A673 (cell line): ENCODE results near the gene KRT1. TPM values are rescaled to one million over a fixed set of nuclear protein-coding genes. Genes with fewer than 3 reads are reported as not detected.

Source experiments
- BruUV-seq: library from RNA; stranded (reverse); fragments of 400-500 nt; replicated peaks from 2 replicates; lab custom pipeline; 2021; lab: Mats Ljungman, UMichigan
- CTCF ChIA-PET: fragments of 300-600 bp; sonication (Branson Sonifier 250); formaldehyde crosslinking; loops from one replicate; lab custom pipeline; 2022; ENCODE audit warnings: antibody characterized with exemption; lab: Charles Lee
- POLR2A ChIA-PET: fragments of 300-600 bp; sonication (Branson Sonifier 250); formaldehyde crosslinking; loops from one replicate; lab custom pipeline; 2022; ENCODE audit warnings: antibody characterized with exemption; ENCODE audit not compliant: low non-redundant PET; lab: Charles Lee
- DNase-seq: peaks from one replicate; pipeline ENCODE4 v3.0.0-alpha.2; 2015; ENCODE audit warnings: low spot score
- H3K27ac ChIP-seq: fragments of 200-600 bp; sonication (generic); 2 replicates; pipeline ENCODE4 v1.5.1; 2016; ENCODE audit warnings: mixed run types, low read depth, mild to moderate bottlenecking, mixed read lengths, antibody characterized with exemption, low read length; ENCODE audit not compliant: poor library complexity, severe bottlenecking
- H3K27me3 ChIP-seq: fragments of 200-600 bp; sonication (generic); replicated peaks from 2 replicates; pipeline ENCODE4 v1.6.1; 2017; ENCODE audit warnings: mixed run types, low read depth, mild to moderate bottlenecking, mixed read lengths, antibody characterized with exemption, low read length; ENCODE audit not compliant: insufficient read depth, poor library complexity
- H3K36me3 ChIP-seq: fragments of 200-600 bp; sonication (generic); 2 replicates; pipeline ENCODE4 v1.6.1; 2016; ENCODE audit warnings: mixed run types, mild to moderate bottlenecking, mixed read lengths, antibody characterized with exemption, low read length; ENCODE audit not compliant: insufficient read depth, poor library complexity, severe bottlenecking
- H3K4me1 ChIP-seq: fragments of 200-600 bp; sonication (generic); 2 replicates; pipeline ENCODE4 v1.6.1; 2017; ENCODE audit warnings: mixed run types, mild to moderate bottlenecking, mixed read lengths, antibody characterized with exemption, low read length; ENCODE audit not compliant: insufficient read depth, poor library complexity, severe bottlenecking
- H3K4me3 ChIP-seq: fragments of 200-600 bp; sonication (generic); 2 replicates; pipeline ENCODE4 v1.5.1; 2016; ENCODE audit warnings: low read depth, mixed run types, mild to moderate bottlenecking, mixed read lengths, low read length; ENCODE audit not compliant: poor library complexity, severe bottlenecking
- H3K9me3 ChIP-seq: fragments of 200-600 bp; sonication (generic); 2 replicates; pipeline ENCODE4 v1.6.1; 2016; ENCODE audit warnings: mixed run types, low read depth, mild to moderate bottlenecking, mixed read lengths, antibody characterized with exemption, low read length; ENCODE audit not compliant: poor library complexity, severe bottlenecking
- CTCF ChIP-seq: fragments of 300-800, 200-600 bp; sonication (generic); conservative IDR thresholded peaks from 2 replicates; pipeline ENCODE4 v1.5.1; 2017; ENCODE audit warnings: low read depth, mild to moderate bottlenecking, antibody characterized with exemption, low read length, moderate library complexity, mixed read lengths
- EZH2 ChIP-seq: fragments of 200-600 bp; sonication (generic); IDR thresholded peaks from 2 replicates; pipeline ENCODE4 v1.6.1; 2017; ENCODE audit warnings: borderline replicate concordance, low read depth, mild to moderate bottlenecking, mixed read lengths, antibody characterized with exemption, low read length; ENCODE audit not compliant: poor library complexity, severe bottlenecking
- intact Hi-C: fragments of 100-400 bp; cut with micrococcal nuclease; formaldehyde crosslinking; loops from one replicate; pipeline ENCODE4 v1.10.0; 2022; ENCODE audit not compliant: unreplicated experiment
- total RNA-seq: library from RNA; stranded (reverse); gene quantifications from 2 replicates; pipeline ENCODE4 v1.2.3, GENCODE V29; 2021

The KRT1 gene
- total RNA-seq, 1 experiment from 2014 or later, result not detected

DNA sequence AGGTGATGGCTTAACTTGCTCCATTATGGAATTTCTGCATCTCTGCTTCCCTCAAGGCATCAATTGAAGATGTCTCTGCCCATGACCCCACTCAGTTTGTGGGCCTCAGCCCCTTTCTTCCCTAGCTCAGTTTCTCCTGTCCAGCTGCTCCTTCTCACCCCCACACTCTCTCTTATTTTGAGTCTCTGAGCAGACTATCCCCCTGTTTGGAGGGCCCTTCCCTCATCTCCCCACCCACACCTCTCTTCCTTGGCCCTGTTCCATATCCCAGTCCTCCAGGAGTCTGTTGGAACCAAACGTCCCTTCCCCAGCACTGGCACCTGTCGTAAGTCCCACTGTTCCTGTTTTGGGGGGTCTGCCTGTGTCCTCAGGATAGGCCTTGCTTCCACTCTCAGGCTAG, 8.3 kb upstream of the KRT1 start:
- ChIA-PET POLR2A (no interaction called here), CTCF (no interaction called here)
- H3K4me1 ChIP-seq, result no peaks in the 10 kb centered on the region
- H3K4me3 ChIP-seq, result no peak overlapping the region
- no TSS peak for BruUV-seq
- H3K36me3 ChIP-seq, result no peaks in the 10 kb centered on the region
- no peaks in the 10 kb centered on the region for H3K9me3 ChIP-seq
- intact Hi-C loops, result no loop called here
- H3K27ac ChIP-seq, result no peak overlapping the region
- TF ChIP-seq EZH2 (no peak), CTCF (no peak)
- DNase-seq, result no peak
- H3K27me3 ChIP-seq, result no peaks in the 10 kb centered on the region

DNA sequence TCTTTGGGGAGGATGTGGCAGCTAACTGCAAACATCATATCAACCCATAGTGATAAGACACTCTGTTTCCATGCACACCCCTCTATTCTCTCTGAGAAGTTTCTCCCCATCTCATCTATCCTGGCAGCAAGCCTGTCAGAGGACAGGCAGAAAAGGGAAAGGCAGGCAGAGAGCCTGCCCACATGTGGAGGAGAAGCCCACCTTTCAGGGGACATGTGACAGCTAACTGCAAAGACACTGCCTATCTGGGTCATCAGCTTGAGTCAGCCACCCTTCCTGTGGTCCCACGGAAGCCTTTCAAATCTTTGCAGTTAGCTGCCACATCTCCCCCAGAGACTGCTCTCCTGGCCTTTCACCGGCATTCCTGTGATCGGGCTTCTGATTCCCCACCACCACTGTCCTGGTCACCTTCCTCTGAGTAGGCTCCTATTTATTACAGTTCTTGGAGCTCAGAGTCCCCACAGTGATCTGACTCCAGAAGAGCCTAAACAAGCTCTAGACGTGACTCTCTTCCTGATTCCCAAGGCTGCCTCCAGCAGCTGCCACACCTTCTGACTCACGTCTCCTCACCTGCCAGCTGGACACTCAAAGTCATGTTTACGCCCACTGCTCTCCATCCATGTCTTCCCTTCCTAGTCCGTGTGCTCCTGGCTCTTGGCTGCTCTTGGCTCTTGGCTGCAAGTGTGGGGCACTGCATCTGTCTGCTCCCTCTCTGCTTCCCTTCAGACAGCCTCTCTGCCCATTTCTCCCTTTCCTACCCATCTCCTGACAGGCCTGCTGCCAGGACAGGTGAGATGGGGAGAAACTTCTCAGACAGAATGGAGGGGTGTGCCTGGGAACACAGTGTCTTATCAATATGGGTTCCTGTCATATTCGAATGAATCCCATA, 7.5 kb upstream of the KRT1 start:
- no peaks in the 10 kb centered on the region for H3K9me3 ChIP-seq
- H3K27ac ChIP-seq, result no peak overlapping the region
- no peak for DNase-seq
- no TSS peak for BruUV-seq
- no peak for TF ChIP-seq EZH2
- TF ChIP-seq CTCF, result no peak
- CTCF ChIA-PET, result no interaction called here
- H3K4me1 ChIP-seq, result no peaks in the 10 kb centered on the region
- H3K27me3 ChIP-seq, result no peaks in the 10 kb centered on the region
- H3K36me3 ChIP-seq, result no peaks in the 10 kb centered on the region
- intact Hi-C loops, result no loop called here
- no peak overlapping the region for H3K4me3 ChIP-seq
- POLR2A ChIA-PET, result no interaction called here

DNA sequence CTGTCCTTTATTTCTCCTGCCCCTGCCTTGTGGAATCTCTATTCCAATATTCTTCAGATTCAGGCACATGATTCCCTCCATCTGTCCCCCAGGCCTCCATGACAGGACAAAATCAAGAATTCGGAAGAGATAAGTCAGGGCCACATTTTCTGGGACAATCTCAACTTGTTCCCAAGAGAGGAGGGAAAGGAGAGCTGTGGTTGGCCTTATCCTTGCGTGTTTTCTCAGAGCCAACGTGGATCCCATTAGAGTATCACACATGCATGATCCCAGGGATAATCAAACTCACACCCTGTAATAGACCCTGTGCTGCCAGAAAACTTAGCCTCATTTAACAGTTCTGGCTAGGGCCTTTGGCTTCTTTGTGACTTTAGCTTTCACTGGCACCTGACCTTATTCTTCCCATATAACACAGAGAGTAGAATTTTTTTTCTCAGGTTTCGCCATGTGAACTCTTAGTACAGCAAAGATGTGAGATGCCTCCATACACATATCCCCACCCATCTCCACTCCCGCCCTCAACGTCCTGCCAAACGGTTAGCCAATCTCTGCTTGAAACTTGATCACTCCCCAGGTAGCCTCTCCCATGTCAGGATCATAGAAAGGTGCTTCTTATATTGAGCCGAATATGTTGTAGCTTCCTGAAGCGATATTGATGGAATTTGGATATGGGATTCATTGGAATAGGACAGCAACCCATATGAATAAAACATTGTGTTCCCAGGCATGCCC, 6.7 kb upstream of the KRT1 start:
- TF ChIP-seq CTCF (no peak), EZH2 (no peak)
- Histone ChIP-seq H3K4me1 (no peaks in the 10 kb centered on the region), H3K36me3 (no peaks in the 10 kb centered on the region), H3K27ac (no peak overlapping the region), H3K9me3 (no peaks in the 10 kb centered on the region), H3K4me3 (no peak overlapping the region), H3K27me3 (no peaks in the 10 kb centered on the region)
- POLR2A ChIA-PET, result no interaction called here
- DNase-seq, result no peak
- intact Hi-C loops, result no loop called here
- BruUV-seq, result no TSS peak
- CTCF ChIA-PET, result no interaction called here
